GM19455 (cell line): ENCODE data around the gene S1PR4.
"Not testable (repeated sequence)": the region's sequence is repeated elsewhere in the genome, so short reads cannot be mapped to it uniquely, and the experiment has no call there.

Source experiments
- ATAC-seq: cut with Tn5 transposase; IDR thresholded peaks from one replicate; pipeline ENCODE4 v1.9.1; 2021; ENCODE audit not compliant: unreplicated experiment

S1PR4 gene

GRCh38 chr19:3192684-3193083 lies 14.1 kb downstream of the S1PR4 start:
- ATAC-seq = no peak

- no peak for ATAC-seq
These were observed 14.9 kb downstream of the S1PR4 start for GRCh38 chr19:3193256-3194105.

DNA sequence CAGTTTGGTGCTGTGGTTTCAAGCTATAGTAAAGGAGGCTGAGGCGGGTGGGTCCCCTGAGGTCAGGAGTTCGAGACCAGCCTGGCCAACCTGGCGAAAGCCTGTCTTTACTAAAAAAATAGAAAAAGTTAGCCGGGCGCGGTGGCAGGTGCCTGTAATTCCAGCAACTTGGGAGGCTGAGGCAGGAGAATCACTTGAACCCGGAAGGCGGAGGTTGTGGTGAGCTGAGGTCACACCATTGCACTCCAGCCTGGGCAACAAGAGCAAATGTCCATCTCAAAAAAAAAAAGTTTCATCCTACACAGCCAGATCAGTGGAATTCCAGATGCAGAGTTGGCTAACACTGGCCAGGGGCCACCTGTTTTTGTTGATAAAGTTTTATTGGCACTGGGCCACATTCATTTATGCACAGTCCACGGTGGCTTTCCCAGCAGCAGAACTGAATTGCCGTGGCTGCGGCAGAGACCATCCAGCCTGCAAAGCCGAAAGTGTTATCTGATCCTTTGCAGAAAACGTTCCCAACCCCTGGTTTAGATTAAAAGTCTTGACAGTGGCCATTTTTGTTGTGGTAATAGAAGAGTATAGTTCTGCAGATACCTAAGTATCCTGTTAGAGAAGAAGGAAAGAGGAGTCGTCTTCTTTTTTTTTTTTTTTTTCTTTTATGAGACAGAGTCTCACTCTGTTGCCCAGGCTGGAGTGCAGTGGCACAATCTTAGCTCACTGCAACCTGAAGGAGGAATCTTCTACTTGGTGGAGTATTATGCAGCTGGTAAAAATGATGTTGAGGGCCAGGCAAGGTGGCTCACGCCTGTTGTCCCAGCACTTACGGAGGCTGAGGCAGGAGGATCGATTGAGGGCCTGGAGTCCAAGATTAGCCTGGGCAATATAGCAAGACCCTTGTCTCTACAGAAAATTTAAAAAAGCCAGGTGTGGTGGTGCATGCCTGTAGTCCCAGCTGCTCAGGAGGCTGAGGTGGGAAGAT lies 15.8 kb downstream of the S1PR4 start:
- no peak for ATAC-seq

DNA sequence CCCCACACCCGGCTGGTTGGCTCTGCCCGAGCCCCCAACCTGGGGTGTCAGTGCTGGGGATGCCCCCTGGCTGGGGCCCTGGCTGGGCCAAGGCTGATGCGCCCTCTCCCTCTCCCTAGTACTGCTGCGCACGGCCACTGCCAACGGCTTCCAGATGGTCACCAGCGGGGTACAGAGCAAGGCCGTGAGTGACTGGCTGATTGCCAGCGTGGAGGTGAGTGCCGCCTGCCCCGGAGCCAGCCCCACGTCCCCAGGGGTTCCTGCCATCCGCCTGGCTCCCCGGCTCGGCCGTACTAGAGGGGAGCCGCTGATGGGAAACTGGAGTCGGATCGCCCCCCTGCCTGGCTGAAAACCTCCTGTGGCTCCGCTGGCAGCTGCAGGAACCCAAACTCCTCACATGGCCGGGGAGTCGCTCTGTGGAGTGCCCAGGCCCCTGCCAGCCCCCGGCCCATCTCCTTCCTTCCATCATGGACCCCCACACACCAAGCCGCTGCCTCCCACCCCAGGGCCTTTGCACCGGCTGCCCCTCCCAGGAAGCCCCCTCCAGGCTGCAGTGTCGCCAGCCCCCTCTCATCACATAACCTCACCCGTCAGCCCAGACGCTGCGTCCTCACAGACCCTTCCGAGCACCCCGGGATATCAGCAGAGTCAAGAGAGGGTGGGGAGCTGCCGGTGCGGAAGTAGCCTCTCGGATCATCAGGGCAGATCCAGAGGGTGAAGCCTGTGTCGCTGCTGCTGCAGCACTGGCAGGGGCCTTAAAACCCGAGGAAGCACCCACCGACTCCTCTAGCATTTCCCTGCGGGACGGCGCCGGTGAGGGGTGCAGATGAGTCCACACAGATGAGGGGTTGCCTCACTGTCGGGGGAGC lies 17.7 kb downstream of the S1PR4 start:
- ATAC-seq = no peak

DNA sequence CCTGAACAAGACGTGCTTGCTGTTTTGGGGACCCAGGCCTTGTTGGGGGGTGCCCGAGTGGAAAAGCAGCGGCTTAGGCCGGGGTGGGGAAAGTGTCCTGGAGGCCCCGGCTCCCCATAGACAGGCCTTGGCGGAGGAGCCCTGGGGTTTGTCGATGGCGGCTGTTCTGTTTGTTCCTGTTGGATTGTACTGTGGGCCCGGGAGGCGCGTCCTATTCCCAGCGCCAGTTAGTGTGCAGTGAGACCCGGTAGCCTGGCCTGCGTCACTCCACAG lies 18.3 kb downstream of the S1PR4 start:
- no peak for ATAC-seq

- ATAC-seq = no peak
These were observed 20.5 kb downstream of the S1PR4 start for GRCh38 chr19:3198901-3199700.

- no peak for ATAC-seq
These were observed 22.6 kb downstream of the S1PR4 start for GRCh38 chr19:3201072-3201700.

- ATAC-seq = no peak
These were observed 23.3 kb downstream of the S1PR4 start for GRCh38 chr19:3201911-3202310.

GRCh38 chr19:3202346-3202745 lies 23.8 kb downstream of the S1PR4 start:
- no peak for ATAC-seq

DNA sequence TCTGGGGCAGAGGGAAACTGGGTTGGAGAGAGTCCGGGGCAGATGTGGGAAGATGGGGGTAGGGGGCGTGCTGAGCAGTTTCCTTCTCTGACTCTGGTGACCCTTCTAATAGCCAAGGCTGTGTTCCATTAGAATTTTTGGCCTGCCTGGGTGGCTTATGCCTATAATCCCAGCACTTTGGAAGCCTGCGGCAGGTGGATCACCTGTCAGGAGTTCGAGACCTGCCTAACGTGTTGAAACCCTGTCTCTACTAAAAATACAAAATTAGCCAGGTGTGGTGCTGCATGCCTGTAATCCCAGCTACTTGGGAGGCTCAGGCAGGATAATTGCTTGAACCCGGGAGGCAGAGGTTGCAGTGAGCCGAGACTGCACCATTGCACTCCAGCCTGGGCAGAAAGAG lies 24.3 kb downstream of the S1PR4 start:
- ATAC-seq = not testable (repeated sequence)

- no peak for ATAC-seq
These were observed 25.5 kb downstream of the S1PR4 start for GRCh38 chr19:3203805-3204645.

GRCh38 chr19:3204646-3205275 lies 26.2 kb downstream of the S1PR4 start:
- no peak for ATAC-seq

GRCh38 chr19:3206216-3206953 lies 27.8 kb downstream of the S1PR4 start:
- ATAC-seq = no peak

GRCh38 chr19:3207461-3208242 lies 29.1 kb downstream of the S1PR4 start:
- ATAC-seq = no peak

DNA sequence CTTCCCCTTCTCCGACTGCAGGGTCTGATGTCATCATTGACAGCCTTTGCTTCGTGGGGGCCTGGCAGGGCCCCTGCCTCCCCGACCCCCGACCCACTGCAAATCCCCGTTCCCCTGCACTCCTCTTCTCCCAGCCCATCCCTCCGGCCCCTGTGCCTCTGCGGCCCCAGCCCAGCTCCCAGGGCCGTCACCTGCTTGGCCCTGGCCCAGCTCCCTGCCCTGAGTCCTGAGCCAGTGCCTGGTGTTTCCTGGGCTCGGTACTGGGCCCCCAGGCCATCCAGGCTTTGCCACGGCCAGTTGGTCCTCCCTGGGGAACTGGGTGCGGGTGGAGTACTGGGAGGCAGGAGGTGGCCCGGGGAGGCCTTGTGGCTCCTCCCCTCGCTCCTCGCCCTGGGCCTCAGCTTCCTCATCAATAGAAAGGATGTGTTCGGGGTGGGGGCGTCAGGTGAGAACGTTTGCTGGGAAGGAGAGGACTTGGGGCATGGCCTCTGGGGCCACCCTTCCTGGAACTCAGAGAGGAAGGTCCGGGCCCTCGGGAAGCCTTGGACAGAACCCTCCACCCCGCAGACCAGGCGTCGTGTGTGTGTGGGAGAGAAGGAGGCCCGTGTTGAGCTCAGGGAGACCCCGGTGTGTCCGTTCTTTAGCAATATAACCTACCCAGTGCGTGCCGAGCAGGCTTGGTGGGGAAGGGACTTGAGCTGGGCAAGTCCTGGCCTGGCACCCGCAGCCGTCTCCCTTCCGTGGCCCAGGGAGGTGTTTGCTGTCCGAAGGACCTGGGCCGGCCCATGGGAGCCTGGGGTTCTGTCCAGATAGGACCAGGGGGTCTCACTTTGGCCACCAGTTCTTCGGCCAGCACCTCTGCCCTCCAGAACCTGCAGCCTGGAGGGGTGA lies 30.0 kb downstream of the S1PR4 start:
- no peak for ATAC-seq
